HG03439 (cell line): ENCODE data around the gene RPL23.

Experiments used
- ATAC-seq: cut with Tn5 transposase; IDR thresholded peaks from one replicate; pipeline ENCODE4 v1.9.1; 2021; ENCODE audit warnings: mild to moderate bottlenecking, moderate library complexity; ENCODE audit not compliant: unreplicated experiment

Gene RPL23

GRCh38 chr17:38853292-38854219, at the start of gene RPL23:
Gene RPL23, minus strand, starts transcription at chr17:38853721. Its CDS starts 11 bp downstream, at chr17:38853710.
- peak; percentile 66 for ATAC-seq

GRCh38 chr17:38900978-38901656, 47.6 kb upstream of the RPL23 start:
- ATAC-seq: no peak

GRCh38 chr17:38899421-38899820, 45.9 kb upstream of the RPL23 start:
- no peak for ATAC-seq

- peak; percentile 61 for ATAC-seq
These were observed 45.4 kb upstream of the RPL23 start for GRCh38 chr17:38898812-38899348.

- peak; percentile 27 for ATAC-seq
These were observed 44.8 kb upstream of the RPL23 start for GRCh38 chr17:38898291-38898679.

GRCh38 chr17:38897671-38898290, 44.3 kb upstream of the RPL23 start:
- no peak for ATAC-seq

GRCh38 chr17:38897176-38897575, 43.7 kb upstream of the RPL23 start:
- ATAC-seq: no peak

- no peak for ATAC-seq
These were observed 42.9 kb upstream of the RPL23 start for GRCh38 chr17:38896346-38896954.

- ATAC-seq: no peak
These were observed 40.8 kb upstream of the RPL23 start for GRCh38 chr17:38894276-38894675.

- ATAC-seq: no peak
These were observed 40.1 kb upstream of the RPL23 start for GRCh38 chr17:38893607-38894006.

GRCh38 chr17:38893113-38893512, 39.6 kb upstream of the RPL23 start:
- ATAC-seq: no peak

- no peak for ATAC-seq
These were observed 39.1 kb upstream of the RPL23 start for GRCh38 chr17:38892620-38893019.

- ATAC-seq: no peak
These were observed 38.6 kb upstream of the RPL23 start for GRCh38 chr17:38892083-38892482.

- ATAC-seq: no peak
These were observed 37.9 kb upstream of the RPL23 start for GRCh38 chr17:38891441-38891840.

- no peak for ATAC-seq
These were observed 36.9 kb upstream of the RPL23 start for GRCh38 chr17:38890410-38890746.

GRCh38 chr17:38889745-38890409, 36.4 kb upstream of the RPL23 start:
- ATAC-seq: no peak

GRCh38 chr17:38888842-38889241, 35.3 kb upstream of the RPL23 start:
- ATAC-seq: no peak

- ATAC-seq: no peak
These were observed 33.1 kb upstream of the RPL23 start for GRCh38 chr17:38886643-38887010.

- no peak for ATAC-seq
These were observed 32.5 kb upstream of the RPL23 start for GRCh38 chr17:38885728-38886642.
